Astrocyte (in vitro differentiated cells and primary cell): Measurements from ENCODE around the gene ADCY2.

Source experiments
- EZH2 ChIP-seq: IDR thresholded peaks from 2 replicates; pipeline ENCODE4 v1.6.1; 2012; ENCODE audit warnings: mild to moderate bottlenecking, low read length, inconsistent platforms; ENCODE audit not compliant: insufficient read depth
- TF ChIP-seq, protein P1 (sequence below): IDR thresholded peaks from 2 replicates; pipeline ENCODE4 v1.5.1; 2011; ENCODE audit warnings: low read depth, mild to moderate bottlenecking, inconsistent platforms, low read length, moderate library complexity; ENCODE audit not compliant: insufficient read depth

DNA sequence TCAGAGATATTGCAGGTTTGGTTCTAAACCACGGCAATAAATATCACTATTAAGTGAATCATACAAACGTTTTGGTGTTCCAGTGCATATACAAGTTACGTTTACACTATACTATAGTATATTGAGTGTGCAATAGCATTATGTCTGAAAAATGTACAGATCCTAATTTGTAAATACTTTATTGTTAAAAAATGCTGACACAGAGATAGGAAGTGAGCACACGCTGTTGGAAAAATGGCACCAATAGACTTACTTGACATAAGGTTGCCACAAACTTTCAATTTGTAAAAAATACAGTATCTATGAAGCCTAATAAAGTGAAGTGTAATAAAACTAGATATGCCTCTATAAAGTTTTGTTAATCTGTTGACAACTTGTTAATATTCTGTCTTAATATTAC lies 439.0 kb downstream of the ADCY2 start:
- TF ChIP-seq, protein P1, sequence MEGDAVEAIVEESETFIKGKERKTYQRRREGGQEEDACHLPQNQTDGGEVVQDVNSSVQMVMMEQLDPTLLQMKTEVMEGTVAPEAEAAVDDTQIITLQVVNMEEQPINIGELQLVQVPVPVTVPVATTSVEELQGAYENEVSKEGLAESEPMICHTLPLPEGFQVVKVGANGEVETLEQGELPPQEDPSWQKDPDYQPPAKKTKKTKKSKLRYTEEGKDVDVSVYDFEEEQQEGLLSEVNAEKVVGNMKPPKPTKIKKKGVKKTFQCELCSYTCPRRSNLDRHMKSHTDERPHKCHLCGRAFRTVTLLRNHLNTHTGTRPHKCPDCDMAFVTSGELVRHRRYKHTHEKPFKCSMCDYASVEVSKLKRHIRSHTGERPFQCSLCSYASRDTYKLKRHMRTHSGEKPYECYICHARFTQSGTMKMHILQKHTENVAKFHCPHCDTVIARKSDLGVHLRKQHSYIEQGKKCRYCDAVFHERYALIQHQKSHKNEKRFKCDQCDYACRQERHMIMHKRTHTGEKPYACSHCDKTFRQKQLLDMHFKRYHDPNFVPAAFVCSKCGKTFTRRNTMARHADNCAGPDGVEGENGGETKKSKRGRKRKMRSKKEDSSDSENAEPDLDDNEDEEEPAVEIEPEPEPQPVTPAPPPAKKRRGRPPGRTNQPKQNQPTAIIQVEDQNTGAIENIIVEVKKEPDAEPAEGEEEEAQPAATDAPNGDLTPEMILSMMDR = no peak
- TF ChIP-seq EZH2 = no peak
